ENCODE results near the gene GAL3ST3.

GAL3ST3 gene

GRCh38 chr11:66073669-66074068 is 24.7 kb upstream of the GAL3ST3 start:
- ATAC-seq: no peak
- no peak for DNase-seq
- Mint-ChIP-seq H3K27me3 (no peaks in the 10 kb centered on the region), H3K9me3 (no peaks in the 10 kb centered on the region), H3K4me1 (peaks cover 66% of the 10 kb centered on the region), H3K27ac (peak overlapping the region in 1 of 2 donors; percentile 12), H3K4me3 (no peak overlapping the region)

GRCh38 chr11:66072518-66072917 is 23.6 kb upstream of the GAL3ST3 start:
- H3K4me1 Mint-ChIP-seq: peaks cover 66% of the 10 kb centered on the region
- peak overlapping the region; percentile 92 to 96 for H3K4me3 Mint-ChIP-seq
- DNase-seq: no peak
- no peak for ATAC-seq
- peak overlapping the region in 1 of 2 donors; percentile 90 for H3K27ac Mint-ChIP-seq
- H3K27me3 Mint-ChIP-seq: no peaks in the 10 kb centered on the region
- H3K9me3 Mint-ChIP-seq: no peaks in the 10 kb centered on the region

- peak overlapping the region; percentile 92 to 96 for H3K4me3 Mint-ChIP-seq
- no peak for ATAC-seq
- peak overlapping the region; percentile 90 to 98 for H3K27ac Mint-ChIP-seq
- no peaks in the 10 kb centered on the region for H3K9me3 Mint-ChIP-seq
- no peaks in the 10 kb centered on the region for H3K27me3 Mint-ChIP-seq
- H3K4me1 Mint-ChIP-seq: peaks cover 66% of the 10 kb centered on the region
- no peak for DNase-seq
These were observed 23.1 kb upstream of the GAL3ST3 start for GRCh38 chr11:66072081-66072480.

GRCh38 chr11:66071381-66071801 is 22.4 kb upstream of the GAL3ST3 start:
- H3K27me3 Mint-ChIP-seq: no peaks in the 10 kb centered on the region
- peaks cover 66% of the 10 kb centered on the region for H3K4me1 Mint-ChIP-seq
- H3K27ac Mint-ChIP-seq: peak overlapping the region; percentile 90 to 98
- no peak for ATAC-seq
- H3K9me3 Mint-ChIP-seq: no peaks in the 10 kb centered on the region
- H3K4me3 Mint-ChIP-seq: peak overlapping the region; percentile 92 to 96
- no peak for DNase-seq

- DNase-seq (peak in 1 of 2 donors; percentile 33), ATAC-seq (peak; percentile 21)
- Mint-ChIP-seq H3K4me1 (peaks cover 66% of the 10 kb centered on the region), H3K27ac (peak overlapping the region; percentile 92 to 98), H3K4me3 (peak overlapping the region; percentile 92 to 96), H3K27me3 (no peaks in the 10 kb centered on the region), H3K9me3 (no peaks in the 10 kb centered on the region)
These were observed 21.8 kb upstream of the GAL3ST3 start for GRCh38 chr11:66070604-66071380.

GRCh38 chr11:66069715-66070603 is 21.0 kb upstream of the GAL3ST3 start, which contains the start of gene PACS1:
PACS1 (plus strand) TSS chr11:66070272; CDS start chr11:66070487, 215 bp downstream.
- ATAC-seq (peak; percentile 74), DNase-seq (peak; percentile 79 to 81)
- Mint-ChIP-seq H3K4me1 (peaks cover 64% of the 10 kb centered on the region), H3K27me3 (no peaks in the 10 kb centered on the region), H3K27ac (peak within 1 kb of the TSS; percentile 92 to 98), H3K9me3 (no peaks in the 10 kb centered on the region), H3K4me3 (peak within 1 kb of the TSS; percentile 92 to 96)

- peaks cover 62% of the 10 kb centered on the region for H3K4me1 Mint-ChIP-seq
- peak; percentile 53 for ATAC-seq
- no peaks in the 10 kb centered on the region for H3K9me3 Mint-ChIP-seq
- no peaks in the 10 kb centered on the region for H3K27me3 Mint-ChIP-seq
- peak overlapping the region; percentile 69 to 82 for H3K4me3 Mint-ChIP-seq
- peak in 1 of 2 donors; percentile 62 for DNase-seq
- peak overlapping the region; percentile 46 to 55 for H3K27ac Mint-ChIP-seq
These were observed 20.2 kb upstream of the GAL3ST3 start for GRCh38 chr11:66068923-66069714.

GRCh38 chr11:66068154-66068821 is 19.3 kb upstream of the GAL3ST3 start:
- peak; percentile 73 to 74 for DNase-seq
- ATAC-seq: peak; percentile 51
- H3K4me3 Mint-ChIP-seq: peak overlapping the region; percentile 3 to 38
- H3K9me3 Mint-ChIP-seq: no peaks in the 10 kb centered on the region
- no peaks in the 10 kb centered on the region for H3K27me3 Mint-ChIP-seq
- H3K4me1 Mint-ChIP-seq: peaks cover 65% of the 10 kb centered on the region
- peak overlapping the region; percentile 37 to 49 for H3K27ac Mint-ChIP-seq

- no peak for DNase-seq
- Mint-ChIP-seq H3K27ac (peak overlapping the region; percentile 49 to 83), H3K4me1 (peaks cover 65% of the 10 kb centered on the region), H3K4me3 (no peak overlapping the region), H3K9me3 (no peaks in the 10 kb centered on the region), H3K27me3 (no peaks in the 10 kb centered on the region)
- ATAC-seq: no peak
These were observed 18.7 kb upstream of the GAL3ST3 start for GRCh38 chr11:66067640-66068039.

GRCh38 chr11:66066751-66067150 is 17.8 kb upstream of the GAL3ST3 start:
- no peak for DNase-seq
- H3K9me3 Mint-ChIP-seq: no peaks in the 10 kb centered on the region
- H3K27ac Mint-ChIP-seq: peak overlapping the region in 1 of 2 donors; percentile 77
- ATAC-seq: no peak
- peaks cover 59% of the 10 kb centered on the region for H3K4me1 Mint-ChIP-seq
- no peaks in the 10 kb centered on the region for H3K27me3 Mint-ChIP-seq
- no peak overlapping the region for H3K4me3 Mint-ChIP-seq

- Mint-ChIP-seq H3K9me3 (no peaks in the 10 kb centered on the region), H3K4me3 (no peak overlapping the region), H3K27me3 (no peaks in the 10 kb centered on the region), H3K27ac (no peak overlapping the region), H3K4me1 (peaks cover 80% of the 10 kb centered on the region)
- ATAC-seq: no peak
- no peak for DNase-seq
These were observed 15.6 kb upstream of the GAL3ST3 start for GRCh38 chr11:66064571-66064970.

- H3K4me3 Mint-ChIP-seq: no peak overlapping the region
- DNase-seq (no peak), ATAC-seq (no peak)
- H3K27me3 Mint-ChIP-seq: no peaks in the 10 kb centered on the region
- H3K9me3 Mint-ChIP-seq: no peaks in the 10 kb centered on the region
- peak overlapping the region; percentile 3 to 57 for H3K27ac Mint-ChIP-seq
- peaks cover 80% of the 10 kb centered on the region for H3K4me1 Mint-ChIP-seq
These were observed 14.9 kb upstream of the GAL3ST3 start for GRCh38 chr11:66063900-66064299.

GRCh38 chr11:66062408-66062807 is 13.4 kb upstream of the GAL3ST3 start:
- no peaks in the 10 kb centered on the region for H3K9me3 Mint-ChIP-seq
- H3K27me3 Mint-ChIP-seq: no peaks in the 10 kb centered on the region
- DNase-seq: no peak
- no peak for ATAC-seq
- peak overlapping the region in 1 of 2 donors; percentile 80 for H3K27ac Mint-ChIP-seq
- H3K4me3 Mint-ChIP-seq: no peak overlapping the region
- H3K4me1 Mint-ChIP-seq: peaks cover 72% of the 10 kb centered on the region

GRCh38 chr11:66061268-66061667 is 12.3 kb upstream of the GAL3ST3 start:
- Mint-ChIP-seq H3K9me3 (no peaks in the 10 kb centered on the region), H3K27me3 (no peaks in the 10 kb centered on the region), H3K4me1 (peaks cover 65% of the 10 kb centered on the region), H3K27ac (peak overlapping the region; percentile 8 to 51), H3K4me3 (no peak overlapping the region)
- no peak for ATAC-seq
- DNase-seq: no peak

Data from stimulated activated naive CD8-positive, alpha-beta T cell treated with anti-CD3 and anti-CD28 coated beads, Interleukin-15, amount 100 ng/mL, for 72 hours (primary cell).